Measurements from ENCODE around the gene JSRP1.

JSRP1 gene

DNA sequence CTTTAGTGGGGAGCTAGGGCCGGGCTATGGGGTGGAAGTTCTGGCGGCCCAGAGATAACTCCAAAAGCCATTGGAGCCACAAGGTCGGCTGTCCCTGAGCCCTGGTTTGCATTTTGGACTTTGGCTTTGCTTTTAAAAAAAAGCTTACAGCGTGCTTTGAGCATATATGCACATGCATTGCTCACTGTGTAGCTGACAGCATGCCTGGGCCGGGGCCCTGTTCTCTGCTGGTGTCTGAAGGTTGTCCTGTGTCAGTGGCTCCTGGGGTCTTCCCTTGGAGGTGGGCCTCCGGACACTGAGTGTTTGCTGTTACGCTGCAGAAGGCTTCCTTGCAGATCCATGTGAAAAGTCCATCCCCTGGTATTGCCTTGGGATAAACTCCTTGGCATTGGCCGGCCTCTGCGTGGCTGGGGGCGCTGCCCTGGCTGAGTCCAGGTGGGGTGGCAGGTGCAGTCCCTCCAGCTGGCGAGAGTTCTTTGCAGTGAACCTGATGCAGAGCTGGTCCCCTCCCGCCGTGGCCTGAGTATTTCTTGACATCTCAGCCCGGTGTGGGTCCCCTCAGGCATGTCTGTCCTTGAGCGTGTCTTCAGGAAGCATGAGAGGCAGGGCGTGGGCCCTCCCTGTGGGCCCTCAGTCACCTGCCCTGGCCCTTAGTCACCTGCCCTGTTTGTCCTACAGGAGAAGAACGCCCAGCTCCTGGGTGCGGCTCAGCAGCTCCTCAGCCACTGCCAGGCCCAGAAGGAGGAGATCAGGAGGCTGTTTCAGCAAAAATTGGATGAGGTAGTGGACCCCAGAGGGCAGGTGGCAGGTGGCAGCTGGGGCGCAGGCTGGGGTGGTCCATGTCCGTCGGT lies 43.1 kb downstream of the JSRP1 start:
- DNase-seq: no peak

- DNase-seq: no peak
Observed at GRCh38 chr19:2210987-2211740, 45.1 kb downstream of the JSRP1 start.

- no peak for DNase-seq
Observed at GRCh38 chr19:2210206-2210605, 46.0 kb downstream of the JSRP1 start.

DNA sequence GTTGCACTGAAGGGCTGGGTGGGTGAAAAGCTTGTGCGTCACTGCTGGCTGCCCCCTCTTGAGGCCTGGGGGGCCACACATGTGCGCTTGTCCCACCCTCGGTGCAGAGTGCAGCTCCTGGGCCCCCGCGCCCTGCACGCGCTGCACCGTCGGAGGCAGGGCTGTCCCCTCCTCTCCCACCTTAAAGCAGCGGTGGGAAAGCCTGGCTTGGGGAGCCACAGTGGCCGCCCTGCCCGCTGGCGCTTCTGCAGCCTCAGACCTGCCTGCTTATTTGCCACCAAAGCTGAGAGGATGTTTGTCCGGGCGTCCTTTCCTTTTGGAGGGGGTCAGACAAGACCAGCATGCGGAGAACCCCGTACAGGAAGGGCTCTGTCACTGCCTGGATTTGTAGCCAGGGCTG lies 46.8 kb downstream of the JSRP1 start:
- no peak for DNase-seq

DNA sequence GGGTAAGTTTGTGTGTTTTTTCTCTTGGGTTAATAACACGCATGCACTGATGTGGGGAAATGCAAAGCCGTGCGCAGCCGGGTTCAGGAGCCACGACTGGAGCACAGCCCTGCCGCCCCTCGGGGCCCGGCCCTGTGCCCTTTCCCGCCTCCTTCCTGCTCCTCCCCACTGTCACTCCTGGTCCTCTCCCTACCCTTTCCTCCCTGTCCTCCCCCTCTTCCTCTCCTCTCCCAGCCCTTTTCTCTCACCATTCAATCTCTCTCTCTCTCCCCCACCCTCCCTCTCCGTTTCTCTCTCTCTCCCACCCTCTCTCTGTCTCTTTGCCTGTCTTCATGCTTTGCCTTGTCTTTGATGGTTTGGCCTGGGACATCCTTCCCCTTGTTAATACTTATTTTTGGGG lies 47.2 kb downstream of the JSRP1 start:
- no peak for DNase-seq

GRCh38 chr19:2207991-2208860 lies 48.0 kb downstream of the JSRP1 start:
- no peak for DNase-seq

DNA sequence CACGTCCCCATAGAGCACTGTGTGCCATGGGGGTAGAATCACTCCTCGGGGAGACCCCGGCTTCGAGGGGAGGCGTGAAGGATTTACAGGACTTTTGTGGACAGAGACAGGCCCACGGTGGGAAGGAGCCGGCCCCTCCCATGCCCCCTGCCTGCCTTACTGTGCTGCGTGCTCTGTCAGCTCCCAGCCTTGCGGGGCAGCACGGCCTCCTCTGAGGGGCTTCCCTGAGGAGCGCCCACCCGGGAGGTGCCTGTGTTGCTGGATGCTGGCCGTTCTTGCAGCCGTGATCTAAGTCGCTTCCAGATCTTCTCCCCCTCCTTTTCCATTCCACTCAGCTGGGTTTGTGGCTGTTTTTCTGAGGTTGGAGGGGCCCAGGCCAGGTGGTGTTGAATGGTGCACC lies 49.2 kb downstream of the JSRP1 start:
- no peak for DNase-seq

DNA sequence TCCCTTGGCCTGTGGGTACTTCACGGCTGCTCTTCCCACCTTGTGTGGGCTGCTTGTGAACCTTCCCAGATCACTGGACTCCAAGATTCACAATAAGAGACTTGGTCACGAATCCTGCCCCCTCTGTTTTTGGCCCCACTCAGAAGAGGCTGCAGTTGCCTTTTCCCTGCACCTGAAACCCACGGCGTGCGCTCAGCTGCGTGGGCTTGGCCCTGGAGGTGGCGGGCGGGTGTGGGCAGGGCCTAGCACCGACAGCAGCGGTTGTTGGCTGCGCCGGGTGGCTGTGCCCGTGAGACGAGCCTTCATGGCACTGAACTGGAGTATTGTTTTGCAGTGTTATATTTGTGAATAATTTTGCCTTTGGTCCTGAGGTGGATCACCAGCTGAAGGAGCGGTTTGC lies 53.9 kb downstream of the JSRP1 start:
- DNase-seq: no peak
